ENCODE measurements around the gene LRFN2.

LRFN2 gene

DNA sequence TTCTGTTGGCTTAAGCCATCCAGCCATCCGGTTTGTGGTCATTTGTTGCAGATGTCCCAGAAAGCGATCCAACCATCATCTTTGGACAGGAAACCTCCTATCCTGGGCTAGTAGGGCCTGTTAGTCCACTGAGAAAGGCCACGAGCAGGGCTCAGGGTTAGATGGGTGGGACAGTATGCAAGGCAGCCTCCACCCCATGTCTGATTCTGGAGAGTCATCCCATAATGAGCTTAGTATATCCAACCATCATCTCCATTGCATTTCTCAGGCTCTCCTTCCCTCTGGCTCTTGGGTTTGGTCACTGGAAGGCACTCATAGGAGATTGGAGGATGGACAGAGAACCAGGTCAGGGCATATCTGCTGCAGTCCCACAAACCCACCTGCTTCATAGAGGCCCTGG is 117.8 kb downstream of the LRFN2 start:
- TF ChIP-seq CTCF (IDR thresholded peaks at IDR 0.05) (no peak), ZFX (IDR thresholded peaks at IDR 0.05; ENCODE audit: borderline replicate concordance) (no peak)
- H3K27ac ChIP-seq: no peak overlapping the region

DNA sequence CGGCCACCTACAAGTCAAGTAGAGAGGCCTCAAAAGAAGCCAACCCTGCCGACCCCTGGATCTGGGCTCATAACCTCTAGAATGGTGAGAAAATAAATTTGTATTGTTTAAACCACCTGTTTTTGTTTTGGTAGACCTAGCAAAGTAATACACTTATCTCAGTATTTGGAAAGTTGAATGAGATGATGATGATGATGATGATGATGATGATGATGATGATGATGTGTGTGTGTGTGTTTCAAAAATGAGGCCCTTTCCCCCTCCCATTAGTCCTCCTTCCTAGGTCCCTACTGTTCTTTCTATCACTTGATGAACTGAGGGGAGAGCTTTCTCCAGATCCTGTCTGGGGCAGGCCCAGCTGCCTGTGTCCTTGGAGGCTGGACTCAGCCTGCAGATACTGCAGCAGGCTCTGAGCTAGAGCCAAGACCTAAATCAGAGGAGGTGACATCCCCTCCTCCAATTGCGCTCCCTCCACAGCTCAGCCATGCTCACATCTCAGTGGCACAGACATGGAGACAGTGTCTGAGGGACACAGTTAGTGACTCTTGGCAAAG is 120.1 kb downstream of the LRFN2 start:
- no peak overlapping the region for H3K27ac ChIP-seq
- TF ChIP-seq ZFX (IDR thresholded peaks at IDR 0.05; ENCODE audit: borderline replicate concordance) (no peak), CTCF (IDR thresholded peaks at IDR 0.05) (no peak)

DNA sequence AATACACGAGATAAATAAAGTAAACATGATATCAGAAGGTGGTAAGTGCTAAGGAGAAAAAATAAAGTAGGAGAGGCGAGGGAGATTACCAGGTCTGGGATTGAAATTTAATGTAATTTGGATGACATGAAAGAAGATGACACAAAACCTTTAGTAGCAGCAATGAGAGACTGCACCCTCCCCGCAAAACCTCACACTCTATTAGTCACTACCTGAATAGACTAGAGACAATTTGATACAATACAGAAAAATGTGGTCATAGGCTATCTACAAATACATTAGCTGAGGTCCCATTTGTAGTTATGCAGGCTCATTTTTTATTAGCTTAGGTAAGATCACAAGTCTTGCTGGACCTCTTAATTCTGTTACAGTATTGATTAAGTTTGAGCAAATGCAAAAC is 125.5 kb downstream of the LRFN2 start:
- TF ChIP-seq ZFX (IDR thresholded peaks at IDR 0.05; ENCODE audit: borderline replicate concordance) (no peak), CTCF (IDR thresholded peaks at IDR 0.05) (no peak)
- no peak overlapping the region for H3K27ac ChIP-seq

DNA sequence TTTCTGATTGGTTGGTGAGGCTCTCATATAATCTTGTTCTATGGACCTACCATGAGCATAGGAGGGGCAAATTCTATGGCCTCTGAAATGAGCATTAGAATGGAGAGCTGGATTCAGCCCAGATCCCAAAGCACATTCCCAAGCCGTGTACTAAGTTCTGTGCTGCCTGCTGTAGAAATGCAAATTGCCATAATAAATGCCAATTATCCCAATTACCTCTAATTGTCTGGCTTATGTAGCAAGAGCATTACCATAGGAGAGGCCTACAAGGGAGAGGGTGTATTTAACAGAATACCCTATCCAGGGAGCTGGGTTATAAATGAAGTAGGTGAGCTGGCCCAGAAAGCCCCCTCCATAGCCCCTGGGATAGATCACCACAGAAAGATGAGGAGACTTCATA is 126.8 kb downstream of the LRFN2 start:
- H3K27ac ChIP-seq: no peak overlapping the region
- no peak for TF ChIP-seq ZFX (IDR thresholded peaks at IDR 0.05; ENCODE audit: borderline replicate concordance)
- no peak for TF ChIP-seq CTCF (IDR thresholded peaks at IDR 0.05)

- no peak overlapping the region for H3K27ac ChIP-seq
- TF ChIP-seq ZFX (IDR thresholded peaks at IDR 0.05; ENCODE audit: borderline replicate concordance) (no peak), CTCF (IDR thresholded peaks at IDR 0.05) (no peak)
These were observed 129.9 kb downstream of the LRFN2 start for GRCh38 chr6:40457261-40457660.

DNA sequence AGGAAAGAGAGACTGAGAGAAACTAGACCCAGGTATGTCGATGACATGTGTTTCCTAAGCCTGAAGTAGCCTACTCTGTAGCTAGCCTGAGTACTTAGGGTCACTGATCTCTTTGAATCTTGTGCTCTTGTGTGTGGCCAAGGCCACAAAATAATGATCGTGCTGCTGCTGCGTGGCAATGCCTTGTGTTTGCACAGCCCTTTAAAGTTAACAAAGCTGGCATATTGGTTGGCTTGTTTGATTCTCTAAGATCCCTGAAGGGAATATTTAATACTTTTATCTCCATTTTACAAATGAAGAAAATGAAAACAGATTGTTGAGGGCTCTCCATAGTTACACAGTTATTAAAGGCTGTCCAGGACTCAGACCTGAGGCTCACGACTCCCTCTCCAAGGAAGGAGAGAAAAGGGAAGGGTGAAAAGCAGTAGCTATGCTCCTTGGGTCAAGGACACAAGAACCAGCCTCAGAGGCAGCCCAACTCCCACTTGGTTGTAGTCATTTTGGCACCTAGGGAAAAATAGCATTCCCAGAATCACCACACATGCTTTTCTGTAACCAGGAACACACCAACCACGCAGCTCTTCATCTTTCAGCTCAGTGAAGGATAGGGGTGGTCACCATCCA is 130.7 kb downstream of the LRFN2 start:
- no peak overlapping the region for H3K27ac ChIP-seq
- no peak for TF ChIP-seq ZFX (IDR thresholded peaks at IDR 0.05; ENCODE audit: borderline replicate concordance)
- TF ChIP-seq CTCF (IDR thresholded peaks at IDR 0.05): no peak

GRCh38 chr6:40455686-40456389 is 131.3 kb downstream of the LRFN2 start:
- no peak overlapping the region for H3K27ac ChIP-seq
- TF ChIP-seq CTCF (IDR thresholded peaks at IDR 0.05): no peak
- no peak for TF ChIP-seq ZFX (IDR thresholded peaks at IDR 0.05; ENCODE audit: borderline replicate concordance)

Data from 22Rv1 (cell line).